Measurements from ENCODE around the gene CDCP1.
A peak's percentile ranks its signal among the peaks of the same experiment; 100 is the strongest.

The CDCP1 gene

GRCh38 chr3:45106874-45107273 lies 39.3 kb downstream of the CDCP1 start:
- no peak for DNase-seq

GRCh38 chr3:45105855-45106671 lies 40.1 kb downstream of the CDCP1 start:
- peak; percentile 82 for DNase-seq

DNA sequence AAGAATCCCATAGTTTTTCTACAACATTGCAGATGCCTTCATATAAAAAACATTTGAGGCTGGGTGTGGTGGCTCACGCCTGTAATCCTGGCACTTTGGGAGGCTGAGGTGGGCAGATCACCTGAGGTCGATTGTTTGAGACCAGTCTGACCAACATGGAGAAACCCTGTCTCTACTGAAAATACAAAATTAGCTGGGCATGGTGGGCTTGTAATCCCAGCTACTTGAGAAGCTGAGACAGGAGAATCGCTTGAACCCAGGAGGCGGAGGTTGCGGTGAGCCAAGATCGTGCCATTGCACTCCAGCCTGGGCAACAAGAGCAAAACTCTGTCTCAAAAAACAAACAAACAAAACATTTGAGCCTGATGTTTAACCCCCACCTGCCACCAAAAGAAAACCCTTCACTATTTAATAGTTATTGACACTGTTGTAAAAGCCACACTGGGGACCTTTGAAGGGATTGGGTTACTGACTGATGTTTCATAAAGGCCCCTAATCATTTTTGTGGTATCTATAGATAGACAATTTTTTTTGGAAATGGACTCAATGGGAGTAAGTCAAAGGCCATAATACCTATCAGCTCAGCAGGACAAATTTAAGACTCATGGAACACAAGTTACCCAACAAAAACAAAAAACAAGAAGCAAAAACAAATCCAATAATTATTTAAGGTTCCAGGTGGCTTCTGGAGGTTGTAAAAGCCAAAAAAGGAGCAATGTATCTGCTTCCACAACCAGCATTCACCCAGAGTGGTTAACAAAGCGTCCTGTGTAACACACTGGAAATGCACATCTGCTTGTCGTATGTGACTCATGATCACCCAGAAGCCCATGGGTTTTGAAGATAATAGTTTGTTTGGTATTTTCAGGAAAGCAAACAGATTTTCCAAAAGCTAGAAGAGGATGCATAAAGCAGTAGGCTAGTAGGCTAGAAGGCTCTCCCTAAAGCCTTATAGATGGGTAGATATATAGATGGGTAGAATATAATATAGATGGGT lies 41.2 kb downstream of the CDCP1 start:
- peak; percentile 12 for DNase-seq

DNA sequence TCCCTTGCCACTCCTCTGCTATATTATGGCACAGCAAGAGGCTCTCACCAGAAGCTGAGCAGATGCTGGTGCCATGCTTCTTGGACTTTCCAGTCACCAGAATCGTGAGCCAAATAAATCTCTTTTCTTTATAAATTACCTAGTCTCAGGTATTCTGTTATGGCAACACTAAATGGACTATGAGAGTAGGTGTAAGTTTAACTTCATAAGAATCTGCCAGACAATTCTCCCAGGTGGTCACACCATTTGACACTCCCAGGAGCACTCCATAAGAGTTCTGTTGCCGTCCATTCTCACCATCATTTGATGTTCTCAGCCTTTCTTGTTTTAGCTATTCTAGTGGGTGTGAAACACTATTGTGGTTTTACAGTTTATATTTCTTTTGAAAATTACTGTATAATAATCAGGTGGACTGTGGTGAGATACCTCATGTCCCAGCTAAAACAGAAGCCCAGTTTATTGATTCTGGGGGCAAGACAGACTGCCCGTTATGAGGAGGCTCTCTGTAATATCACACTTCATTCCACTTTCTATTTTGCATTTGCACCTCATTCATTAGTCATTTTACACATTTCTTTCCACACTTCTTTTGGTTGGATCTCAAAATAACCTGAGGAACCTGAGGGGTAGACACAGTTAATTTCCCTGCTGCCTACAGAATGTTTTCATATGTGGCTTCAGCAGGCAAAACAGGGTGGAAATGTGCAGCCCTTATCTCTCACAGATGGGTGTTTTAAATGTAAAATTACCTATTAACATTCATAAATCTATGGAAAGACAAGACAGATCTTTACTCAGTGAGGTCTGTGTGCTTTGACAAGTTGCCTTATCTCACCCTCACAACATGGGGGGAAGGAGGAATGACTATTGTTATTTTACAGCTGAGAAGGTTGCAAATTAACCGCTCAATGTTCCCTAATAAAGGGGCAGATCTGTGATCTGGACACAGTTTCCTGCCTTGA lies 42.1 kb downstream of the CDCP1 start:
- no peak for DNase-seq

DNA sequence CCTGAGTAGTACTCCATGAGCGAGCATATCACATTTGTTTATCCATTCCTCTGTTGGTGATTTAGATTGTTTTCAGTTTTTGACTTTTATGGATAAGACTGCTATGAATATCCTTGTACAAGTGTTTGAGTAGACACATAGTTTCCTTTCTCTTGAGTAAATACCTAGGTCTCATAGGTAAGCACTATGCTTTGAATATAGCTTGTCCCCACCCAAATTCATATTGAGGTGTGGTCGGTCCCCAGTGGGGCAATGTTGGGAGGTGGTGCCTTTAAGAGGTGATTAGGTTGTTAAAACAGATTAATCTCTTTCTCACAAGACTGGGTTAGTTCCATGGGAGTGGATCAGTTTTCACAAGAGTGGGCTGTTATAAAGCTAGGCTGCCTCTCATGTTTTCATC lies 42.8 kb downstream of the CDCP1 start:
- DNase-seq, result no peak

DNA sequence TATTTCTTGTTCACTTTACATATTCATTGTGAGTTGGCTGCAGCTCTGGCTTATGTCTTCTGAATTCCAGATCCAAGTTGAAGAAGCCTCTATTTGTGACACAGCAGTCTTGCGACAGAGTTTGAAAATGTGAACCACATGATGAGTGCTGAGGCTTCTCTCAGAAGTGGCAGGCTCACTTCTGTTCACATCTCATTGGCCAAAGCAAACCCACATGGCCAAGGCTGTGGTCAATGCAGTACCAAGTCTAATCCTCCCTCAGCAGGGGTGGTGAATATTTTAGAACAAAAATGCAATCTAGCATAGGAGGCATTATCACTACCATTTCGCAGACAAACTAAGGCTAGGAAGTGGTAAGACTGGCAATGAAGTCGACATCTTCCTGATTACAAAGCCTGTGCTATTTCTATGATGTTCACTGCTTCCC lies 45.2 kb downstream of the CDCP1 start:
- DNase-seq, result peak; percentile 24

DNA sequence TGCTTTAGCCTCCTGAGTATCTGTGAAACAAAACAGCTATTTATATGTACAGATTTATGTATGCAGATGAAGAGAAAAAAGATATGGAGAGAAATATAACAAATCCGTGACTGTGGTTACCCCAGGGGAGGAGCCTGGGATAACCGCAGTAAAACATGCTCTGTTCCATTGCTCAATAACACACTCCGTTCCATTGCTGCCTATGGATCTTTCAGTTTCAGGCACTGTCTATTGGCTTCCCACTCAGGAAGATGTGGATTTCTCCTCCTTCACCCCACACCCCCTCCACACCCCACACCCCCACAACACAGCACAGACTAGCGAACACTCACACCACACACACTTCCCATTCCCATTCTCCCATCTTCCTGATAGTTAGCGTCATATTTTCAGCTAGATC lies 47.9 kb downstream of the CDCP1 start:
- DNase-seq, result no peak

DNA sequence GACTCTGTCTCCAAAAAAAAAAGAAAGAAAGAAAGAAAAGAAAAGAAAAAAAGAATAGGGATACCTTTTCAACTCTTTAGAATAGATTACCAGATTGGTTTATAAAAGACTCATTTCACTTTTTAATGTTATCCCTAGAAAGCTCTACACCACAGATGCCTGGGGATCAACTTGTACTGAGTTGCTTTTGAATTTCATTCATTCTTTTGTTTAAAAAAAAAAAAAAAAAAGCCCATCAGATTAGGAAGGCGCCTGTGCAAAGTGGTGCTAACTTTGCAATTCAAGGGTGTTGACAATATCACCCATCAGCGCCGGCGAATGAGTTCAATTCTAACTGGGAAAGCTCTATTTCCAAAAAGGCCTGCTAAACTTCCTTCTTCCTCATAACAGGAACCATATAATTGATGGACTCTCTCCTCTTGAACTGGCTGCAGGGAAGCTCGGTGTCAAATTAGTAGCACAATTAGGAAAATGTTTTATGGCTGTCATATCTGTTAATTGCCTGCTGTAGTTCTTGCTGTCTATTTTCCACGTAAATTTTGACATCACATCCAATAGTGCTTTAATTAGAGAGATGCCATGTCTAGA lies 48.8 kb downstream of the CDCP1 start:
- DNase-seq, result no peak

DNA sequence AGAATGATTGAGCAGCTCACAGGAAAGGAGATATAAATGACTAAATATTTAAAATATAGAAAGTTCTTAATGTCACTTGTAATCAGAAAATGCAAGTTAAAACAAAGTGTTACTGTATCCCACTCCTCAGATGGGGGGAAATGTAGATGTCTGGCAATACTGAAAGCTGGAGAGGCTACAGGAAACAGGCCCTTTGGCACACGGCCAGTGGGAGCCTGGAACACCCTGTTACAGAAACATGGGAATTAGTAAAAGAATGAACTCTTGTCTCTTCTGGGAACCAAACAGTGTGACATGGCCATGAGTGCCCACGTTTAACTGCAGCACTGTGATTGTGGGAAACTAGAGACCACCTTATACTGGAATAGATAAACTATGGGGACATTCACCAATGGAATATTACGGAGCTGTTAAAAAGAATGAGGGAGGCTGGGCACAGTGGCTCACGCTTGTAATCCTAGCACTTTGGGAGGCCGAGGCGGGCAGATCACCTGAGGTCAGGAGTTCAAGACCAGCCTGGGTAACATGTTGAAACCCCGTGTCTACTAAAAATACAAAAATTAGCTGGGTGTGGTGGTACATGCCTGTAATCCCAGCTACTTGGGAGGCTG lies 50.2 kb downstream of the CDCP1 start:
- no peak for DNase-seq

GRCh38 chr3:45093176-45093575 lies 53.0 kb downstream of the CDCP1 start:
- no peak for DNase-seq

DNA sequence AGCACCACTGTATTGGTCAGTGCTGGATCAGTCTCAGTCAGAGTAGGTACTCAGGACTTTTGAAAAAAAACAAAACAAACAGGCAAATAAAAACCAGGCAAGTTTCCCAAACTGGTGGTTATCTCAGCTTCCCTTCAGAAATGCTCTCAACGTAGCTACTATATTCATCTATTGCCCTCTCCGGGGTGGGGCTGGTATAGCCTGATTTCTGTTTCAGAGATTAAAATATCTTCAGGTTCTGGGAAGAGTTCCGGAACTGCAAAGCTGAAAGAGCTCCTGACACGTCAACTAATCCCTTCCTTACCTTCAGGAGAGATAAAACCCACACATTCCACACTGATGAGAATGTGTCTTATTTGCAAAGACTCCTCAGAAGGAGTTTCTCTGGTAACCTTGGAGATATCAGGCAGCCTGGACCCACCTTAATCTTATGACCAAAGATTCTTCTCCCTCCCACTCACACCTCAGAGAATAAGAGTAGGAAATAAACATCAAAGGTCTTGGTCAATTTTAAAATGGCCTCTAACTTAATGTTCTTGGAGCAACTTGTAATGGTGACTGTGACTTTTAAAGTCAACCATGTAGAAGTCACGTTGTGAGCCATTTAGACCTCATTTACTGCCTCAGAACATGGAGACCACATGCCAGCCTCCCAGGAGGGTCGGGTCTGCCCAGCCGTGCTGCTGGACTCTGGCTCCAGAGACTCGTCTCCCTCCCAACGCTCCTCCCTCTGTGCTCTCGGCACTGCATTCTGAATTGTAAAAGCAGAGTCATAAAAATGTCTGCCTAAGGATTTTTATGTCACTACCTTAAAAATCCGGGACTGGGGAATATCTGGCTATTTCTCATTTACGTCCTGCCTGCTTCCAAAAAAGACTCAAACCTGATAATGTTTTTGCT lies 53.8 kb downstream of the CDCP1 start:
- DNase-seq, result no peak

DNA sequence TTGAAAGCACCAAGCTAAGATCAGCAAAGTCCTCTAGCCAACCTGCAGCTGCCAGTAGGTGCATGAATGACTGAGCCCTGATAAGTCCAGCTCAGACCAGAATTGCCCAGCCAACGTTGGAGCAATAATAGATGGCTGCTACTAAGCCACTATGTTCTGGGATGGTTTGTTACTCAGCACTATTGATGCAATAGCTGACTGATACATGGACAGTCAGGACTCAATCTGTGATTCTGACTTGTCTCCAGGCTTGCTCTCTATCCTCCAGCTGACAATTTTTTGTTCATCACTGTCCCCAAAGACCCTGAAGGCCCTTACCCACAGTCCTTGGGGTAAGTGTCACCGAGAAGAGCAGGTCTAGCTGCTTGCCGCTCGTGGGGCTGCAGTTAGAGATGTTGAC lies 55.3 kb downstream of the CDCP1 start:
- no peak for DNase-seq

- DNase-seq, result no peak
These were observed 57.4 kb downstream of the CDCP1 start for GRCh38 chr3:45088543-45089358.

DNA sequence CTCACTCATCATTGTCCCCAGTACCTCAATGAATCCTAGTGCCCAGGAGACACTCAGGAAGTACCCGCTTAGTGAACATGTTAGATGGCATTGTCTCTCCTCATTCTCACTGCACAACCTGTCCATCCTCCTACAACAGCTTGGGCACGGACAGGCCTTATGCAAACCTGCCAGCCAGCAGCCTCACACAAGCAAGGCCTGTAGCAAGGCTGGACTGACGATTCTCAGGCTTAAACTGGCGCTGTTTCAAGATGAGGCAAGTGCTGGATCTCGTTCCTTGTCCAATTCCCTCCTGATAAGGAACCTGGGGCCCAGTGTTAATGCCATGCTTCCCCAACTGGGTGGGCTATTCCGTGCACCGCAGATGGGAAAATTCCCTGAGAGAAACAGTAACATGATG lies 59.0 kb downstream of the CDCP1 start:
- no peak for DNase-seq

- no peak for DNase-seq
These were observed 61.1 kb downstream of the CDCP1 start for GRCh38 chr3:45084820-45085816.

DNA sequence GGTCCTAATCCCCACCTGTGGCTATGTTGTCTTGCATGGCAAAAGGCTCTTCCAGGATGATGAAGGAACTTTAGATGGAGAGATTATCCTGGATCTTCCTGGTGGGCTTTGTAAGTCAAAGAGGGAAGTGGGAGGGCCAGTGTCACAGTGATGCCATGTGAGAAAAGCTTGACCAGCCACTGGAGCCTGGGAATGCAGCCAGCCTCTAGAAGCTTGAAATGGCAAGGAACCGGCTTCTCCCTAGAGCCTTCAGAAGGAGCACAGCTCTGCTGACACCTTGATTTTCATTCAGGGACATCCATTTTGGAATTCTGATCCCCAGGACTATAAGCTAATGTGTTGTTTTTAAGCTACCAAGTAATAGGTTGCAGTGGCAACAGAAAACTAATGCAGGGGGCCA lies 61.8 kb downstream of the CDCP1 start:
- no peak for DNase-seq

- DNase-seq, result no peak
These were observed 63.2 kb downstream of the CDCP1 start for GRCh38 chr3:45083023-45083422.

- DNase-seq, result no peak
These were observed 64.0 kb downstream of the CDCP1 start for GRCh38 chr3:45082142-45082538.

All from activated CD4-positive, alpha-beta T cell treated with anti-CD3 and anti-CD28 coated beads, Interleukin-2, Interleukin-6, amounts not matched to agents 100 ng/mL and 50 ng/mL, durations not matched to agents 16 hours and 8 hours (primary cell).